Fibroblast of peridontal ligament (primary cell): ENCODE data around the gene SLC16A9.

Experiments
- DNase-seq: peaks from one replicate; pipeline ENCODE4 v3.0.0-alpha.2; 2010; ENCODE audit errors: extremely low read depth

SLC16A9 gene

GRCh38 chr10:59719374-59719773 lies 9.7 kb upstream of the SLC16A9 start:
- no peak for DNase-seq

DNA sequence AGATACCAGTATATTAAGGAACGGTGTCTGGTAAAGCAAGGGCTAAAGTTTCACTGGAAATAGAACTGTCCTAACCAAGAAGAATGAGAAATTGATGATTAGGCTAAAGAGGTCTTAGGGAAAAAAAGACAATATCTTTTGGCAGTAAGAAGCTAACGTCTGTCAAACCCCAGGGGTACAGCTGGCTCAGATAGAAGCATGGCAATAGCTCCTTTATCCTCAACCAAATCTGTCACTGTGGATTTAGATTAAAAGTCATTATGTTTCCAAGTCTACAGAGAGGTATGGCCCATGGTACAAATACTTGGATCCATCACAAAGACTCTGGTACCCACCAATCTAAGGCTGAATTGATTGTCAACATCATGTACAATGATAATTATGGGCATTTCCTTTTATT lies 8.6 kb upstream of the SLC16A9 start:
- DNase-seq, result no peak

- no peak for DNase-seq
Measured at GRCh38 chr10:59713196-59713821, 3.7 kb upstream of the SLC16A9 start.

DNA sequence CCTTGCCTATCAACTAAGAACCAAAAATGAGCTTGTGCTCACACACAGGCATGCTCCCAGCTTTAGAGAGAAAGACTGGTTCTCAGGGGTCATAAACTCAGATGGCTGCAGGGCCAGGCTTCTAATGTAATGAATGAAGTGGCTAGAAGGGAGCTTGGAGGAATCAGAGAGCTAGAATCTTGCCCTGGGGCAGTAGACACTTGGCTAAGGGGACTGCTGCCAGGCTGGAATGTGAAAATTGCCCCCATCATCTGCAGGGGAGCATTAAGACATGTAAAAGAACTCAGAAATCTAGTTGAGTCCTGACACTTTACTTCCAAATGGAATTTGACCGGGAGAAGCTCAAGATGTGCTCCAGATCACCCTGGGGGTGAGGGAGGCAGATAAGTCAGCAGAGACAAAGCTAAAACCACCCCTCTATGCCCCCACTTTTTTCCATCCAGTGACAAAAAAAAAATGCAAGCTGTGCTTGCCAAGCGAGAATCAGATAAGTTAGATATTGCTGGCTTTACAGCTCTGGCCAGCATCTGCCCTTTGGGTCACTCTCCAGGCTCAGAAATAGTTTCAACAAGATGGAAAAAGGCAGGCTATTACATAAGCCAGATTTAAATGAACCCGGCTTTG lies 2.3 kb upstream of the SLC16A9 start:
- DNase-seq, result no peak

- no peak for DNase-seq
Measured at GRCh38 chr10:59708816-59709394, 745 bp downstream of the SLC16A9 start.

- DNase-seq, result no peak
Measured at GRCh38 chr10:59706851-59707797, 2.5 kb downstream of the SLC16A9 start.

GRCh38 chr10:59705931-59706330 lies 3.7 kb downstream of the SLC16A9 start:
- no peak for DNase-seq

- no peak for DNase-seq
Measured at GRCh38 chr10:59704630-59705029, 5.0 kb downstream of the SLC16A9 start.

GRCh38 chr10:59702347-59702746 lies 7.3 kb downstream of the SLC16A9 start:
- no peak for DNase-seq

GRCh38 chr10:59700709-59701108 lies 8.9 kb downstream of the SLC16A9 start:
- DNase-seq, result no peak

DNA sequence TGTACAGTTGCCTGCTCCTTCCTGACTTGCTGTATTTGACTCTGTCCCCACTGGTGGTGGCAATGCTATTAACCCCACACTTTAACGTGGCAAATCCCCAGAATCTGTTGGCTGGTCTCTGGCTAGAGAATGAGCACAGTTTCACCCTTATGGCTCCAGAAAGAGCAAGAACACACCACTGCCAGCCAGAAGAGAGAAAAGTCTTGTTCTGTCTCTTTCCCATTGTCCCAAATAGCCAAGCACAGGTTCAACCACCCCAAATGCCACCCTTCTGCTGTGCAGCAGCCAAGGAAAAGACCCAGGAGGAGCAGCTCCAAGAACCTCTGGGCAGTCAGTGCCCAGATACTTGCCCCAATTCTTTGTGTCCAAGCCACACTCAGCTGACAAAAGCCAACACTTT lies 11.3 kb downstream of the SLC16A9 start:
- no peak for DNase-seq

DNA sequence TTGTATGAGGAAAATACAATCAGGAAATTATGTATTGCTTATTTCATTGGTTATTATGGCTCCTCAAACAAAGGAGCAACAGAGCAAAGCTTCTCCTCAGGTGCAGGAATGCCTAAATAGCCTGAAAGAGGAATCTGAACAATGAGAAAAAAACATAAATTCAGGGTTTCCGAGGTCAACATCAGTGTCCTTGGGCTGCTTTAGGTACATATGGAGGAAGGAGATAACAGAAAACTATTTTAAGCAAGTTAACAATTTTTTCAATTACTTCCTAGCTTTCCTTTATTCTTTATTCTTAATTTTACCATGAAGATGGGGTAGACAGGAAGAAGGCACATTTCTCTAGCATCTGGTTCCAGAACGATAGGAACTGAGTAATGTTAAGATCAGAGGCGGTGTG lies 14.0 kb downstream of the SLC16A9 start:
- no peak for DNase-seq

DNA sequence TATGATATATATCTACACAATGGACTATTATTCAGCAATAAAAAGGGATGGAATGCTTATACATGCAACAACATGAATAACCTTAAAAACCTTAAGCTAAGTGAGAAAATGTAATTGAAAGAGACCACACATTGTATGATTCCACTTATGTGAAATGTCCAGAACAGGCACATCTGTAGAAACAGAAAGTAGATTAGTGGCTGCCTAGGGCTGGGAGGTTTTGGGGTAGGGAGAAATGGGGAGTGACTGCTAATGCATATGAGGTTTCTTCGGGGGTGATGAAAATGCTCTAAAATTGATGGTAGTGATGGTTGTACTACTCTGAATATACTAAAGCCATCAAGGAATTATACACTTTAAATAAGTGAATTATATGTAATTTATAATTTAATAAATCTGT lies 14.7 kb downstream of the SLC16A9 start:
- no peak for DNase-seq

DNA sequence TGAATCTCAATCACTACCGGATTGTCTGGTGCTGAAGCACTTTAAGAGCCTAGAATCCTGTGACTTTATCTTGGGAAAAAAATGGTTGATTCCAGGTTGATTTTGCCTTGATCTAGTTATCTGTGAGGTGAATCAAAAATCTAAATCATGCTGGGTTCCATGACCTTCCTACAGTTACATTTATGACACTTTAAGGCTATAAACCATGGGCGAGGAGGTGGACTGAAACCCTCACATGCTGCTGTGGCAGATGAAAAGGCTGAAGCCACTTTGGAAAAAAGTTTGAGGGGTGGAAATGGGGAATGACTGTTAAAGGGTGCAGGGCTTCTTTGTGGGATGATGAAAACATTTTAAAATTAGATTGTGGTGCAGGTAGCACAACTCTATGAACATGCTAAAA lies 17.5 kb downstream of the SLC16A9 start:
- no peak for DNase-seq

DNA sequence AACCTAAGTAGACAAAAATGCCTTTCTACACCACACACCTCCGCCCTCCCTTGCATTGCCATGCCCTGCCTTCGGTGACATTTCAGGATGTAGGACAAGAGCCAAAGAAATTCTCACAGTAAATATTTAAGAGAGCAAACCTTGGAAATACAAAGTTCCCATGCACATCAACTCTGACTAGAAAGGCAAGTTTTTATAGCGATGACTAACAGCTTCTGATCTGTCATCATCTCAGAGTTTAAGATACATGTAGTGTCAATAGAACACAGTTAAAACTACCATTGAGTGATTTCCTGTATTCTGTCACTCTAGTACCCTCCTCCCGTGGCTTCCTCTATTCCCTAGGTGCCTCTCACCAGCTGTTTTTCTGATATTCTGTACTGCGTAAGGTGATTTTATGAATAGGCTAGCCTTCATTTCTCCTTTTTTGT lies 20.7 kb downstream of the SLC16A9 start:
- DNase-seq, result no peak

DNA sequence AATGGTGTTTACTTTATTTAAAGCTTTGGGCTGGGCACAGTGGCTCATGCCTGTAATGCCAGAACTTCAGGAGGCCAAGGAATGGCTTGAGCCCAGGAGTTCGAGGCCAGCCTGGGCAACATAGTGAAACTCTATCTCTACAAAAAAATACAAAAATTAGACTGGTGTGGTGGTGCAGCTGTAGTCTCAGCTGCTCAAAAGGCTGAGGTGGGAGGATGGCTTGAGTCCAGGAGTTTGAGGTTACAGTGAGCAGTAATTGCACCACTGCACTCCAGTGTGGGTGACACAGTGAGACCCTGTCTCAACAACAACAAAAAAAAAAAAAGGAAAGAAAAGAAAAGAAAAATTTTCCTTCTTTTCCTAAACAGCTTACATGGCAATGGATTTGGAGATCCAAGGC lies 22.0 kb downstream of the SLC16A9 start:
- DNase-seq, result no peak

DNA sequence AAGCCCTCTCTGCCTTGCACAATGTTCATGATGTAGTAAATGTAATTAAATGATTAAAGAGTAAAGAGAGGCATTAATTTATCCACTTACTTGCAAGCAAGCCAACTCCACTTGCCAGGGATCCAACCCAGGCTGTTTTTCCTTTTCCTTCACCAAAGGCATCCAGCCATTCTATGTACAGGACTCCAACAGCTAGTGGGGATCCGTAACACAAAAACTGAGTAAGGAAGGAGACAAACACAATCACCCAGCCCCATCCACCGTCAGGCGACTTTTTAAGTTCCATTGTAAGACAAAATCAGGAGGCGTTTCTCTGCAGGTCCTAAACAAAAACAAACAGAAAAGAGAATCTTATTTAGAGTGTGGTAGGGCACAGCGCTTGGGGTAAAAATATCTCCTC lies 25.6 kb downstream of the SLC16A9 start:
- no peak for DNase-seq

GRCh38 chr10:59682986-59683937 lies 26.4 kb downstream of the SLC16A9 start:
- DNase-seq, result no peak

DNA sequence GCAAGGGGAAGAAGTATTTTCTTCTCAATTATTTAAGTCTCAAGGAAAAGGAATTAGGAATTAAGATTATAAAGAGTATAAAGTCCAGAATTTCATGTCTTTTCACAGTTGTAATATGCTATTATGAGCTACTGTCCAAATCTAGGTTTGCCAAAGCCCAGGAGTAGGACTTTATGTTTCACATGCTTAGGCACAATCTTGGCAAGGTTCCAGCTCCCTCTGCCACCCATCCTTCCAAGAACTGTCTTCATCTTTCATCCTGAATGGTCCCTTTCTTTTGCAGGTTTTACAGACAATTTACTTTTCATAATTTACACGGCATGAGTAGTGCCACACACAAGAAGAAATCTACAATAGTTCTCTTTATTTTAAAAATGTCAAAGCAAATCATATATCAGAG lies 29.5 kb downstream of the SLC16A9 start:
- no peak for DNase-seq

DNA sequence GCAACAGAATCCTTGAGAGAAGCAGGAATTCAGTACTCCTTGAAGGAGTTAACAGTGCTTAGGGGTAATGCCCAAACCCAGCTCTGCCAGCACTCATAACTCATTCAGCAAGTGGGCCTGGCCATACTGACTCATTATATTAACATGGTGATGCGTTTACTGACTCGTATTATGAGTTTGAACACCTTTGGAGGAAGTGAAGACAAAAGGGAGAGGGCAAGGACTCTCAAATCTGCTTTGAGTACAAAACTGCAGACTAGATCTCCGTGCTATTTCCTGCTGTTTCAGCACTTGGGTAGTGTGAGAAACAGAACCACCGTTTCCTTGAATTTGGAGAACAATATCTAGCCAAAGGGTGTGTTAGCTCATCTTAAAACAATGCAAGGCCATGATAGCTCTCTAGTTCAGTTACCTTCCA lies 30.8 kb downstream of the SLC16A9 start:
- DNase-seq, result no peak

GRCh38 chr10:59677253-59677831 lies 32.3 kb downstream of the SLC16A9 start:
- no peak for DNase-seq
